Upper lobe of left lung (tissue), 6 donors: ENCODE measurements around the gene UTS2B. TPM values are rescaled to one million over a fixed set of nuclear protein-coding genes. Genes with fewer than 3 reads are reported as not detected.

Experiments used
- ATAC-seq, 2 donors: fragments of 200-7000 bp; cut with Tn5 transposase; one replicate each; pipeline ENCODE4 v1.9.1; 2022; ENCODE audit warnings: mild to moderate bottlenecking in 2 of 2, moderate library complexity in 2 of 2; ENCODE audit not compliant: low FRiP score in 2 of 2
- DNase-seq, 2 donors: peaks; one replicate each; pipeline ENCODE4 v3.0.0-alpha.2; 2019 to 2020
- H3K27ac ChIP-seq, 4 donors: fragments of 200-600 bp; sonication (generic); one replicate each; pipeline ENCODE4 v1.5.1; 2016 to 2019
- H3K27me3 ChIP-seq, 4 donors: fragments of 200-600 bp; sonication (generic); one replicate each; pipeline ENCODE4 v1.5.1; 2017 to 2019
- H3K36me3 ChIP-seq, 4 donors: fragments of 200-600 bp; sonication (generic); one replicate each; pipeline ENCODE4 v1.5.1; 2016 to 2019
- H3K4me1 ChIP-seq, 4 donors: fragments of 200-600 bp; sonication (generic); one replicate each; pipeline ENCODE4 v1.5.1; 2018 to 2019
- H3K4me3 ChIP-seq, 4 donors: fragments of 200-600 bp; sonication (generic); one replicate each; pipeline ENCODE4 v1.5.1; 2017 to 2019; ENCODE audit warnings: mild to moderate bottlenecking in 2 of 4, moderate library complexity in 1 of 4
- H3K9me3 ChIP-seq, 4 donors: fragments of 200-600 bp; sonication (generic); one replicate each; pipeline ENCODE4 v1.5.1; 2018 to 2019
- CTCF ChIP-seq, 6 experiments: fragments of 450-650 bp in 4 of 6; fragments of 200-600 bp in 2 of 6; sonication (generic) in 2 of 6; IDR thresholded peaks; one replicate each; pipeline ENCODE4 v1.5.1; 2016 to 2019; ENCODE audit warnings: antibody characterized with exemption in 6 of 6
- EP300 ChIP-seq, 4 donors: sonication (generic); formaldehyde crosslinking; IDR thresholded peaks; one replicate each; pipeline ENCODE4 v1.5.1; 2017; ENCODE audit warnings: antibody characterized with exemption in 4 of 4, control low read depth in 2 of 4
- POLR2A ChIP-seq, 4 donors: fragments of 450-650 bp; IDR thresholded peaks; one replicate each; pipeline ENCODE4 v1.5.1; 2016 to 2017; ENCODE audit warnings: antibody characterized with exemption in 4 of 4, mild to moderate bottlenecking in 2 of 4
- POLR2AphosphoS5 ChIP-seq, 2 donors: sonication (generic); formaldehyde crosslinking; IDR thresholded peaks; one replicate each; pipeline ENCODE4 v1.5.1; 2017; ENCODE audit warnings: antibody characterized with exemption in 2 of 2
- whole genome bisulfite sequencing, 2 donors: methylation state at CpG; one replicate each; pipeline ENCODE4 v1.1.5; 2017 to 2018; 5-methylcytosine and 5-hydroxymethylcytosine counted together
- total RNA-seq, 6 donors: library from RNA; depleted of rRNA in 4 of 6; stranded (reverse); fragments of >200 nt in 4 of 6; gene quantifications; one replicate each; pipeline versions ENCODE4 v1.1.0 to v1.2.1, GENCODE V29; 2016 to 2021
- donor health status: DM: no; HTN: no; CAD: no; lungs with moderate emphysema.
- donor health status: DM: no; HTN: yes; CAD: no; lungs with severe emphysema.

UTS2B gene
- total RNA-seq, 6 donors from 2014 or later: 0.37 to 0.98 (median 0.74) TPM; not detected in 3

DNA sequence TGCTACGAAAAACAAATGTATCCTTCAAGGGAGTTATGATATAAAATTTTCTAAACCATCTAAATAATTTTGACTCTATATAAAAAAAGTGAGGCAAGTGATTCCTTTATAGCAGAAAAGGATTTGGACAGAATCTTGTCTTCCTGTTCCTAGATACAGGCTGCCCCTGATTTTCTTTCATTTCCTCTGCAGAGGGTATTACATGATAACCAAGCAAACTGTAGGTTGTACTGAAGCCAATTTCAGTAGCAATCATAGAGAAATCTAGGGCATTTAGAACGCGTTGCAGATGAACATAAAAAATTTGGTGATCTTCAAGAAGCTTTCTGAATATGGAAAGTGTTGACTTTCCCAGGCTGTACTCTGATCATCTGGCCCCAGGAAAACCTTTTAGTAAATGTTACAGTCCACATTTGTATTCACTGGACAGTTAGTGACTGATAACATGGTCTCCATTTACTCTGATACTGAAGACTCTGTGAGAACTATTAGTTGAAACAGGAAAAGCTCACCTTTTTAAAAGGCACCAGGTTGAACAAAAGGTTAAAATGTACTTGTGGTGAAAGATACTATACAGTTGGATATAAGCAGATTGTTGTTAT lies 9.1 kb upstream of the UTS2B start:
- no peak overlapping the region for H3K27ac ChIP-seq
- WGBS, 2 donors: 63 to 77% methylated on average over 3 of the region's 3 CpGs
- ATAC-seq (no peak), DNase-seq (no peak)
- no peak overlapping the region for H3K4me3 ChIP-seq
- H3K27me3 ChIP-seq: no peaks in the 10 kb centered on the region
- peaks cover 28 to 43% (median 31%) of the 10 kb centered on the region in 4 donors for H3K4me1 ChIP-seq
- TF ChIP-seq POLR2A (IDR thresholded peaks at IDR 0.05): no peak
- no peak for TF ChIP-seq EP300 (IDR thresholded peaks at IDR 0.05)
- no peak for TF ChIP-seq CTCF (IDR thresholded peaks at IDR 0.05)
- TF ChIP-seq POLR2AphosphoS5 (IDR thresholded peaks at IDR 0.05): no peak
- H3K36me3 ChIP-seq: no peaks in the 10 kb centered on the region
- H3K9me3 ChIP-seq: no peaks in the 10 kb centered on the region

- Histone ChIP-seq H3K36me3 (no peaks in the 10 kb centered on the region), H3K27ac (no peak overlapping the region), H3K9me3 (no peaks in the 10 kb centered on the region), H3K27me3 (no peaks in the 10 kb centered on the region), H3K4me3 (no peak overlapping the region), H3K4me1 (peaks cover 27 to 43% (median 31%) of the 10 kb centered on the region in 4 donors)
- DNase-seq (no peak), ATAC-seq (no peak)
- TF ChIP-seq POLR2AphosphoS5 (IDR thresholded peaks at IDR 0.05) (no peak), CTCF (IDR thresholded peaks at IDR 0.05) (no peak), EP300 (IDR thresholded peaks at IDR 0.05) (no peak), POLR2A (IDR thresholded peaks at IDR 0.05) (no peak)
- 89 to 95% methylated on average over 4 of the region's 4 CpGs for whole genome bisulfite sequencing, 2 donors
Observed at GRCh38 chr3:191338177-191338488, 7.8 kb upstream of the UTS2B start.

GRCh38 chr3:191336833-191337232 lies 6.5 kb upstream of the UTS2B start:
- H3K4me1 ChIP-seq: peaks cover 27 to 38% (median 34%) of the 10 kb centered on the region in 4 donors
- no peak for DNase-seq
- H3K27me3 ChIP-seq: no peaks in the 10 kb centered on the region
- no peaks in the 10 kb centered on the region for H3K9me3 ChIP-seq
- no peak overlapping the region for H3K27ac ChIP-seq
- no peak for ATAC-seq
- no peak for TF ChIP-seq EP300 (IDR thresholded peaks at IDR 0.05)
- WGBS, 2 donors: 76 to 78% methylated on average over 2 of the region's 2 CpGs
- no peak overlapping the region for H3K4me3 ChIP-seq
- H3K36me3 ChIP-seq: no peaks in the 10 kb centered on the region

DNA sequence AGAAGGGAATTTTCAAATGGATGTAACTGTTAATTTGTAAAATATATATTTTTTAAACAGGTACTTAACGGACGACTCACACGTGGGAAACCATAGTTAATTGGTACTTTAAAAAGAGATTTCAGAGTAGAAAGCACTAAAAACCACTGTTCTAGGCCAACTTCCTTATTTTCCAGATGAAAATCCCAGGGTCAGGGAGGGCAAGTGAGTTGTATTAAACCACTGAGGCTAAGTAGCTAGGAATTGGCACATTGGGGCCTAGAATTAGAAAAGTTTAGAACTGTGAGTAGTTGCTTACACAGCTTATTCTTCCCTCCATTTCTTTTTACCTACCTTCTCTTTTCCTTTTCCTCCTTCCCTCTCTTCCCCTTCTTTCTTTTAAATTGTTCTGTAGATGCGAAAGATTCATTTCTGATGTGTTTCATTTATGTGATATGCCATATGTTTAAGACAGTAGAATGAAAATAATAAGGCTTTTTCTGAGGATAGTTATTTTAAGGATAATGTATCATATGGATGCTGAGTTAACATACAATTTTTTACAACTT lies 4.1 kb upstream of the UTS2B start:
- Histone ChIP-seq H3K9me3 (no peaks in the 10 kb centered on the region), H3K4me1 (peaks cover 27 to 44% (median 36%) of the 10 kb centered on the region in 4 donors), H3K27me3 (peaks cover 0 to 3% (median 0%) of the 10 kb centered on the region in 4 donors), H3K27ac (no peak overlapping the region), H3K4me3 (no peak overlapping the region), H3K36me3 (no peaks in the 10 kb centered on the region)
- ATAC-seq (no peak), DNase-seq (no peak)
- 83 to 89% methylated on average over 4 of the region's 4 CpGs for WGBS, 2 donors
- TF ChIP-seq CTCF (IDR thresholded peaks at IDR 0.05): no peak
- no peak for TF ChIP-seq POLR2AphosphoS5 (IDR thresholded peaks at IDR 0.05)
- no peak for TF ChIP-seq EP300 (IDR thresholded peaks at IDR 0.05)
- no peak for TF ChIP-seq POLR2A (IDR thresholded peaks at IDR 0.05)

DNA sequence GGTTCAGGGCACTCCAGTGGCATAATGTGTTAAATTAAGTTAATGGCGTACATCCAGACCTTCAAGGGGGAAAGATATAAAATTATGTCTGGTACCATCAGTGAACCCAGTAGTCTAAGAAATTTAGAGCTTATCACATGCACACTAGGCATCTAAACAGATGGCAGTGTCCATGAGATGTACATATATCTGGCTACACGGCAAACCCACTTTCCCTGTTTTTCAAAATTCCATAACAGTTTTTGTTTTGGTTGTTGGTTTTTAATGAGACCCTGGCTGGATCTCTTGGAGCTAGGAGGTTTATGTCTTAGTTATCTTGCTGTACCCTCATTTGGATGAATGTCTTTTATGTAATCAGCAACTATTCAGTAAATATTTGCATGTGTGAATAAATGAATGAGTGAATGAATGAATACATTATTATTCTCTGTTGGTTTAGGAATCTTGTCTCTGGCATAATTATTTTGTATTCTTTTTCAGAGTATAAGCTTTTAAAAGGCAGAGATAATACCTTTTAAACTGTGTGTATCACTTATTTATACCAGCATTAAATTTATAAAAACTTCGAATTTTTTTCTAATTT lies 3.1 kb upstream of the UTS2B start:
- peaks cover 25 to 44% (median 31%) of the 10 kb centered on the region in 4 donors for H3K4me1 ChIP-seq
- H3K27me3 ChIP-seq: peaks cover 0 to 6% (median 0%) of the 10 kb centered on the region in 4 donors
- H3K4me3 ChIP-seq: no peak overlapping the region
- H3K9me3 ChIP-seq: no peaks in the 10 kb centered on the region
- ATAC-seq (no peak), DNase-seq (no peak)
- WGBS, 2 donors: 87 to 92% methylated on average over 3 of the region's 3 CpGs
- TF ChIP-seq POLR2A (IDR thresholded peaks at IDR 0.05): no peak
- no peak for TF ChIP-seq EP300 (IDR thresholded peaks at IDR 0.05)
- no peak for TF ChIP-seq CTCF (IDR thresholded peaks at IDR 0.05)
- no peak for TF ChIP-seq POLR2AphosphoS5 (IDR thresholded peaks at IDR 0.05)
- H3K27ac ChIP-seq: no peak overlapping the region
- H3K36me3 ChIP-seq: no peaks in the 10 kb centered on the region
